Common myeloid progenitor, CD34-positive (primary cell): ENCODE results near the gene CHD3.

Experiments
- CTCF ChIA-PET: fragments of 350-600 bp; sonication (Branson Sonifier 250); formaldehyde crosslinking; loops from one replicate; lab custom pipeline; 2021; ENCODE audit warnings: antibody characterized with exemption; lab: Charles Lee
- POLR2A ChIA-PET: fragments of 350-600 bp; sonication (Branson Sonifier 250); formaldehyde crosslinking; loops from one replicate; lab custom pipeline; 2021; ENCODE audit warnings: antibody characterized with exemption; lab: Charles Lee
- DNase-seq, 3 donors: peaks; one replicate each; pipeline versions ENCODE4 v3.0.0 to v3.0.0-alpha.2; 2013
- H3K27ac ChIP-seq, 2 experiments: 1 replicate in 1 of 2; 2 replicates in 1 of 2; pipeline ENCODE4 v1.7.0; 2013; ENCODE audit warnings: inconsistent platforms in 2 of 2, low read length in 2 of 2, mild to moderate bottlenecking in 2 of 2, low read depth in 1 of 2, moderate library complexity in 1 of 2; ENCODE audit not compliant: severe bottlenecking in 2 of 2, insufficient read depth in 1 of 2, poor library complexity in 1 of 2
- H3K27me3 ChIP-seq, 5 experiments: replicated peaks in 2 of 5; 1 replicate in 3 of 5; 2 replicates in 2 of 5; pipeline versions ENCODE4 v1.6.1 to v1.7.0; 2013; ENCODE audit warnings: low read length in 4 of 5, mild to moderate bottlenecking in 2 of 5, moderate library complexity in 2 of 5, inconsistent platforms in 1 of 5; ENCODE audit not compliant: insufficient read depth in 5 of 5, control insufficient read depth in 4 of 5
- H3K36me3 ChIP-seq, 4 experiments: 1 replicate in 2 of 4; 2 replicates in 2 of 4; pipeline versions ENCODE4 v1.6.1 to v1.7.0; 2013; ENCODE audit warnings: low read length in 3 of 4, control low read depth in 1 of 4, mild to moderate bottlenecking in 1 of 4; ENCODE audit not compliant: control insufficient read depth in 4 of 4, insufficient read depth in 4 of 4
- H3K4me1 ChIP-seq, 4 experiments: 1 replicate in 3 of 4; 2 replicates in 1 of 4; pipeline versions ENCODE4 v1.6.1 to v1.7.1; 2013; ENCODE audit warnings: low read length in 3 of 4, mild to moderate bottlenecking in 3 of 4, control low read depth in 1 of 4, inconsistent platforms in 1 of 4, moderate library complexity in 1 of 4; ENCODE audit not compliant: control insufficient read depth in 4 of 4, insufficient read depth in 4 of 4; ENCODE audit errors: control extremely low read depth in 1 of 4
- H3K4me3 ChIP-seq, 7 experiments: 1 replicate in 4 of 7; 2 replicates in 3 of 7; pipeline versions ENCODE4 v1.5.1 to v1.7.0; 2013; ENCODE audit warnings: mild to moderate bottlenecking in 7 of 7, low read length in 6 of 7, moderate library complexity in 6 of 7, inconsistent platforms in 2 of 7, low read depth in 2 of 7, control low read depth in 1 of 7; ENCODE audit not compliant: insufficient read depth in 4 of 7, control insufficient read depth in 1 of 7; ENCODE audit errors: extremely low read depth in 1 of 7
- H3K9me3 ChIP-seq, 5 experiments: 1 replicate in 4 of 5; 2 replicates in 1 of 5; pipeline versions ENCODE4 v1.6.1 to v1.7.1; 2013; ENCODE audit warnings: low read length in 4 of 5, mild to moderate bottlenecking in 2 of 5, inconsistent platforms in 1 of 5, low read depth in 1 of 5, moderate library complexity in 1 of 5; ENCODE audit not compliant: control insufficient read depth in 4 of 5, insufficient read depth in 2 of 5; ENCODE audit errors: control extremely low read depth in 1 of 5
- WGBS: methylation state at CpG from one replicate; pipeline ENCODE4 v1.1.5; 2013; ENCODE audit not compliant: insufficient coverage; 5-methylcytosine and 5-hydroxymethylcytosine counted together

Gene CHD3

DNA sequence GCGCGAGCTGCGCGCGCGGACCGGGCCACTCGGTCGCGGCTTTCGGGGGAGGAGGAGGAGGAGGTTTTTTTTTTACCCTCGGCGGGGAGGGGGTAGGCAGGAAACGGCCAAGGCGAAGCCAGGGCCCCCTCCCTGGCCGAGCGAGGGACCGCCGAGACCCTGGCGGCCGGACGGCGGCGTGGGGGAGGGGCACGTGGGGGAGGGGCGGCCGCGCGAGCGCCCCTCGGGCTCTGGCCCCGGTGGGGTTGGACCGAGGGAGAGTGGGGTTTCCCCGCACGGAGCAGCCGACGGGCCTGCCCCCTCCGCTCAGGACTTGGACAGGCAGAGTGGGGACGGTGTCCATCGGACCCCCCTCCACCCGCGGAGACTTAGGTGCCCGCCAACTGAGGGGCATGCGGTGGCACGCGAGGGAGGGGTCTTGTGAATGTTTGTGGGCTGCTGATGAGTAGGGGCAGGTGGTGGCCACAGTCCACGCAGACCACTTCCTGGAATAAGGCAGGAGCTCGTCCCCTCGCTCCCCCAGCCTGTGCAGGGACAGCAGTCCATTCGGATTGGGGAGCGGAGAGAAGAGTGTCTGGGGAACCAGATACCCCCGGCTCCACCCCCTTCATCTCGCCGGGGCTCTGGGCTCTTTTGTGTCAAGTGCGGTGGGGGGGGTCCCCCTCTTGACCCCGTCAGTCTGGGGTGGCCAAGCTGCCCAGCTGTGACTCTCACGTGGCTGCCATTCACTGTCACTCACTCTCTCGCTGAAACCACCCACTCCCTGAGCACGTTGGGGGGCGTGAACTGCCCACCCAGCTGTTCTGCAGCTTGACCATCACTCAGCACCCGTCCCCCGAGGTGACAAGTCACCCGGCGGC lies 3.0 kb upstream of the CHD3 start:
- H3K4me1 ChIP-seq, result peaks cover 16 to 80% (median 70%) of the 10 kb centered on the region in 4 experiments
- H3K36me3 ChIP-seq, result peaks cover 0 to 11% (median 6%) of the 10 kb centered on the region in 4 experiments
- POLR2A ChIA-PET, result interaction anchor here (0.7 kb wide), 1 partner anchor 17 kb away, joined by 3 read pairs; no protein-coding TSS in a partner anchor
- peak overlapping the region; percentile 69 to 96 (median 88) for H3K4me3 ChIP-seq
- DNase-seq, result peak in 2 of 3 donors; percentile 43 to 58
- H3K9me3 ChIP-seq, result no peaks in the 10 kb centered on the region
- WGBS, result under 1% methylated on average over 20 of the region's 64 CpGs
- CTCF ChIA-PET, result interaction anchor here (0.9 to 1.5 kb wide), 6 partner anchors 12 to 50 kb away, joined by 3 to 10 read pairs (median 4); no protein-coding TSS in a partner anchor
- peak overlapping the region; percentile 47 to 83 for H3K27ac ChIP-seq
- H3K27me3 ChIP-seq, result no peaks in the 10 kb centered on the region

DNA sequence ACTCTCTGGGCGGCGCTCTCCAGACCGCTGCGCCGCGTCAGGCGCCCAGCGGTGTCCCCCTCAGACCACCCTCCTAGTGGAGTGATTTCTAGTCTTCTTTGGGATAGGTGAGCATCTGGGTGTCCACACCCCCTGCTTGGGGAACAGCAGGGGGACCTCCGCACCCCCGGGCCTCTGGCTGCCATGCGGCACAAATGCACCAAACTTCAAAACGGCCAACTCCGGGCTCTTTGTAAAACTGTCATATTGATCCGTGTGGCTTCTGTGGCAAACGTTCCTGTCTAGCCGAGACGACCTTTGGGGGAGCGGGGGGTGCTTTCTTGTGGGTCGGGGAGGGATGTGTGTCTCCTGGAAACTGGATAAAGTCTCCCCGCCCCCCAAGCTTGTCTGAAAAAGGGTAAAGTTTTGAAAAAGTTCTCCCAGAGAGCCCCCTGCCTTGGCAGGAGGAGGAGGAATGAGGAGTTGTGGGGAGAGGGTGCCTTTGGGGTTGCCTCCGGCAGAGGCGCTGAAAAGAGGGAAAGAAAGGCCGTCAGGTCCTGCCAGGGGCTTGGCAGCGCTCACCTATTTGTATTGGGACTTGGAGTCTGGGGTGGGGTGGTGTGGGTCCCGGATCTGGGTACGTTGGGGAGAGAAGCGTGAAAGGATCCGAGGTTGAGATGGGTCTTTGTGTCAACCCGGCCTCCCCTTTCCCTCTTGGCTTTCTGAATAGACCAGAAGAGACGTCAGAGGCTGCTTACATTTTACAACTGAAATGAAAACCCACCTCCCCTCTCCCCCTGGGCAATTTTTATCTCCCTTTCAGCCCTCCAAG lies 2.2 kb upstream of the CHD3 start:
- H3K27ac ChIP-seq, result peak overlapping the region; percentile 47 to 83
- H3K4me3 ChIP-seq, result peak overlapping the region; percentile 69 to 96 (median 88)
- 3% methylated on average over 21 of the region's 30 CpGs for WGBS
- no peaks in the 10 kb centered on the region for H3K9me3 ChIP-seq
- ChIA-PET CTCF (interaction anchor here (0.9 to 1.5 kb wide), 6 partner anchors 11 to 51 kb away, joined by 3 to 10 read pairs (median 4); no protein-coding TSS in a partner anchor), POLR2A (interaction anchor here (0.7 kb wide), 1 partner anchor 18 kb away, joined by 3 read pairs; no protein-coding TSS in a partner anchor)
- peaks cover 2 to 19% (median 13%) of the 10 kb centered on the region in 4 experiments for H3K36me3 ChIP-seq
- no peaks in the 10 kb centered on the region for H3K27me3 ChIP-seq
- peaks cover 9 to 72% (median 62%) of the 10 kb centered on the region in 4 experiments for H3K4me1 ChIP-seq
- DNase-seq, result peak in 2 of 3 donors; percentile 44 to 62

DNA sequence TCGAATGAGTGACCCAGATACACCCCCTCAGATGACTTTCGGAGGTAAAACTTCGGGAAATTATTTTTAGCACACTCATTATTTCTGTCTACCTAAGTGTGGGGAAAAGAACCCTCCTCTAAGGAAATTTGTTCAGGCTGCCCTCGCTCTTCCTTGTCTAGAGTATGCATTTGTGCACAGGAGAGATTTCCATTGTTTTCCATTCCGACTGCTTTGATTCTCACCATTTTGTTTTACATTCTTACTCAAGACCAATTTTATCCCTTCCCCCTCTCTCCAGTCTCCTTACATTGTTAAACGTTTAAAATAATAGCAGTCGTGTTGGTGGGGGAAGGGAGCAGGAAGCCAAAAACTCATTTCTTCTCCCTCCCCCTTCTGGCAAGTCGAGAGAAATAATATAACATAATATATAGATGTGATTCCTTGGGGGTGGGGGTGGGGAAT lies 1.5 kb upstream of the CHD3 start:
- Histone ChIP-seq H3K4me1 (peaks cover 7 to 66% (median 56%) of the 10 kb centered on the region in 4 experiments), H3K27me3 (no peaks in the 10 kb centered on the region), H3K9me3 (no peaks in the 10 kb centered on the region), H3K4me3 (peak overlapping the region in 6 of 7 experiments; percentile 69 to 96 (median 85)), H3K36me3 (peaks cover 2 to 24% (median 16%) of the 10 kb centered on the region in 4 experiments), H3K27ac (peak overlapping the region; percentile 47 to 83)
- ChIA-PET CTCF (interaction anchor here (1.4 to 1.5 kb wide), 2 partner anchors 19 to 22 kb away, joined by 4 to 10 read pairs; no protein-coding TSS in a partner anchor), POLR2A (no interaction called here)
- 0% methylated on average over 1 of the region's 8 CpGs for WGBS
- DNase-seq, result no peak

DNA sequence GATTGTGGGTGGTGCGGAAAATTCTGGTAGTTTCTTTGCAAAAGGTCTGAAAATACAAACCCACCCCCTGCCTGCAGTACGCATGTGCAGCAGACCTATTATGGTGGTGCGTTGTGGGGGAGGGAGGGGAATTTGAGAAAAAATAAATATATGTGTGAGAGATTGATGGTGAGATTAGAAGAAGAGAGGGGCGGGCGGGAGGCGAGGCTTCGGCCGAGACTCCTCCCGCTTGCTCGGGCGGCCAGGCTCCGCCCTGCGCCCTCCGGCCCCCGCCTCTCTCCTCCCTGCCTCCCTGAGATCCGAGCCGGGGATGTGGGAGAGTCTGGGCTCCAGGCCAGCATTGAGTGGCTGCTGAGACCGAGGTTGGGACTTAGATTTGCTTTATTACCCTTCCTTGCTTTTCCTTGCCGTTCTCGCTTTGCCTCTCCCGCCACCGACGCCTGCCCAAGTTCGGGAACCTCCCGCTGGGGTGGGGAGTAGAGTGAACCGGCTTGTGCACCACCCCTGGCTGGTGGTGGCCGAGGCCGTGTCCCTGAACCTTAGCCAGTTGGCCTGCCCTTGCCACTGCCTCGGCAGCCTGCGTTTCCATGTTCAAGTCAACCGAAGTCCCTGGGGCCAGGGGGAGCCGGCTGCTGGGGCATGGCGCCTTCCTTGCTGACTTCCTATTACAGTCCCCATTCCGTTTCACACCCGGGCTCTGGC lies 956 bp upstream of the CHD3 start:
- peaks cover 4 to 26% (median 17%) of the 10 kb centered on the region in 4 experiments for H3K36me3 ChIP-seq
- H3K27me3 ChIP-seq, result no peaks in the 10 kb centered on the region
- H3K4me3 ChIP-seq, result peak overlapping the region; percentile 51 to 96 (median 82)
- peaks cover 7 to 60% (median 51%) of the 10 kb centered on the region in 4 experiments for H3K4me1 ChIP-seq
- CTCF ChIA-PET, result interaction anchor here (5.4 kb wide), 1 partner anchor 25 kb away, joined by 60 read pairs; no protein-coding TSS in a partner anchor
- no peaks in the 10 kb centered on the region for H3K9me3 ChIP-seq
- POLR2A ChIA-PET, result no interaction called here
- DNase-seq, result peak; percentile 91 to 96 (median 95)
- WGBS, result 0% methylated on average over 24 of the region's 35 CpGs
- peak overlapping the region; percentile 47 to 83 for H3K27ac ChIP-seq

DNA sequence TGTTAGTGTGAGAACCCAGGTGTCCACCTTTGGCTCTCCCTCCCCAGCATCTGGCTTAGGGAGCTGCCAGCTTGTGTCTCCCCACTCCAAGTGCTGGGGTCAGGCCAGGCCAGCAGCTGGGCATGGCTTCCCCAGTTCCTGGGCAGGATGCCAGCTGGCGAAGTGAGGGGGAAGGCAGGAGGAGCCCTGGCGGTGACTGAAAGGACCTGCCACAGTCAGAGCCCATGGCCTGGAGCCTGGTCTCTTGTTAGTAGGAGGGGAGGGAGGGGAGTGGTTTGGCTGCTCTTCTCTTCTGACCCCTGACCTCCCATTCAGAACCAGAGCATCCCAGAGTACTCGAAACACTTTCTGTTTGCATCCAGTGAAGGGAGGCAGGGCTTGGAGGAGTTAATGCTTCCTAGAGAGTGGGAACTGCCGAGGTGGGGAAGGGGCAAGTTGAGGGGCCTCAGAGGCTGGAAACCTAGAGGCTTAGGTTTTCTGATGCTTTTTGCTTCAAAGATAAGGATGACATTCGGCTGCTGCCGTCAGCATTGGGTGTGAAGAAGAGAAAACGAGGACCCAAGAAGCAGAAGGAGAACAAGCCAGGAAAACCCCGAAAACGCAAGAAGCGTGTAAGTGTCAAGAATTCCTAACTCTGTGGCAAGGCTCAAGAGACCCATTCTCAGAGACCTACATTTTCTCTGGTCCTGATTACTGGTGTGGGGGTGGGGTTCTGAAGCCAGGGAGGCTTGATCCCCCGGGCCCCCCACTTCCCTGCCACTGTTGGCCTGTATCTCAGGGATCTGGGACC lies 772 bp downstream of the CHD3 start:
- Histone ChIP-seq H3K9me3 (no peaks in the 10 kb centered on the region), H3K4me3 (peak overlapping the region in 5 of 7 experiments; percentile 13 to 96 (median 82)), H3K27ac (peak overlapping the region in 1 of 2 experiments; percentile 83), H3K4me1 (peaks cover 7 to 46% (median 43%) of the 10 kb centered on the region in 4 experiments), H3K27me3 (no peaks in the 10 kb centered on the region), H3K36me3 (peaks cover 4 to 42% (median 29%) of the 10 kb centered on the region in 4 experiments)
- WGBS, result 61% methylated on average over 10 of the region's 11 CpGs
- peak; percentile 85 to 89 (median 89) for DNase-seq
- ChIA-PET CTCF (interaction anchor here (1.1 to 5.4 kb wide), 8 partner anchors 11 to 52 kb away, joined by 3 to 60 read pairs (median 5); partner anchors contain the start of genes CYB5D1 and NAA38), POLR2A (interaction anchor here (0.6 to 1.0 kb wide), 2 partner anchors 32 to 95 kb away, joined by 3 read pairs; partner anchors contain the start of gene NAA38)
